Activated T-cell treated with anti-CD3 and anti-CD28 coated beads for 1 hour (primary cell): ENCODE measurements around the gene FAM210B.
A peak's percentile ranks its signal among the peaks of the same experiment; 100 is the strongest.
"Not testable (repeated sequence)": the region's sequence is repeated elsewhere in the genome, so short reads cannot be mapped to it uniquely, and the experiment has no call there.

Experiments used
- DNase-seq: peaks from one replicate; pipeline ENCODE4 v3.0.0-alpha.2; 2020; ENCODE audit warnings: low read depth

The FAM210B gene

DNA sequence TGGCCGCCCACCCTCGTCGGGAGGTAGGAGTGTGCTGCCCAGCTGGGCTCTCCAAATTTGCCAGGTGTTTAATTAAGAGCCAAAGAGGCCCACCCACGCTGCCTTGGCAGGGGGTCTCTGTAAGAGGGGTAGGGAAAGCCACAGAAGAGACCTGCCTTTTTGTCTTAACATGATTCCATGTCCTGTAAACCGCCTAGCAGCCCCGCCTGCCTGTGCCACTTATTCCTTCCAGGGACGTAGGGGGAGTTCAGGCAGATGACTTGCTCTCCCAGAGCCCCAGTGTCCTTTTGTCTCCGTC is 2.1 kb downstream of the FAM210B start:
- DNase-seq: no peak

DNA sequence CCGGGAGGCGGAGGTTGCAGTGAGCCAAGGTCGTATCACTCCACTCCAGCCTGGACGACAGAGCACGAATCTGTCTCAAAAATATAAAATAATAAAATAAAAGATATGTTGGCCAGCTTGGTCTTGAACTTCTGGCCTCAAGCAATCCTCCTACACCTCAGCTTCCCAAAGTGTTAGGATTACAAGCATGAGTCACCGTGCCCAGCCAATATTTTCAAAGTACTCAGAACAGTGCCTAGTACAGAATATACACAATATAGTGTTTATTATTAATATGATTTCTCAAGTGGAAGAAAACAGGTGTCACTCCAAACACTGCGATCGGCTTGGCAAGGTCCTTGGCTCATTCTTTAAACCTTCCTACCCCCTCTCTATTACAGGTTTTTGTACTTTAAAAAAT is 3.1 kb downstream of the FAM210B start:
- no peak for DNase-seq

DNA sequence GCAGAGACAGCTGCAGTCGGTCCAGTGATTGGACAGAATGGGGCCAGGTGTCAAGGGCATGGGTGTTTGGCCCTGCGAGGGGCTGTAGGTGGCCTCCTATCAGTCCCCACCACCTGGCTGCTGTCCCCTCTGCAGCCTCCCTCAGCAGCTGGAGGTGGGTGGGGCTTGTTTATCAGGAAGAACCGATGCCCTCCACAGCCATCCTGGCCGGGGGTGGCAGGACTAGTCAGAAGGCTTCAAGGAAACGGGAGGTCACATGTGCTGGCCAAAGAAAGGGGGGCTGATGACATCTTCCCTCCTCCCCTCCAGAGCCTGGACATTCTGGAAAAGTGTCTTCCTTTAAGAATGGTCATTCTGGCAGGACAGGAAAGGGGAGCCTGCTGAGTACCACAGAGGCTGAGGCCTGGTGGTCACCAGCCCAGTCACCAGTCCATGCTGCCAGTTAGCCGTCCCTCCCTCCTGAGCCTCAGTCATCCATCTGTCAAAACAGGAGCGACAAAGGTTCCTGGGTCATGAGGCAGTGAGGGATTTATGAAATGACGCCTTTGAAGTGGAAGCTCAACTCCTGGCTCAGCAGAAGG is 4.1 kb downstream of the FAM210B start:
- no peak for DNase-seq

DNA sequence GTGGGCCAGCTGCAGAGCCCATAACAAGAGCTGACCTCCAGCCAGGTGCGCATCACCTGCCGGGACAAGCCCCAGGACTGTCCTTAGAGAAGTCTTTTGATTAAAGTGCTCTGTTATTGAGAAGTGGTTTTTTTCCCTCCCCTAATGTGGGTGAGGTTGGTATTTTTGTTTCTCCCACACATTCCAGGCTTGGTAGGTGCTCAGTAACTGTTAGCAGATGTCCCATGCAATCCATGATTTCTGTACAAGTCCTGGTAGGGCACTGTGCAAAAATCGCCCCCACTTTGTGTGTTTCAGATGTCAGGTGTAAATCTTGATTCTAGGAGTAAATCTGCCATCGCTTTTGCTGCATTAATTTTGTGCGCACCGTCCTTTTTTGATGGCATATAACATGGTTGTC is 4.7 kb downstream of the FAM210B start:
- DNase-seq: no peak

DNA sequence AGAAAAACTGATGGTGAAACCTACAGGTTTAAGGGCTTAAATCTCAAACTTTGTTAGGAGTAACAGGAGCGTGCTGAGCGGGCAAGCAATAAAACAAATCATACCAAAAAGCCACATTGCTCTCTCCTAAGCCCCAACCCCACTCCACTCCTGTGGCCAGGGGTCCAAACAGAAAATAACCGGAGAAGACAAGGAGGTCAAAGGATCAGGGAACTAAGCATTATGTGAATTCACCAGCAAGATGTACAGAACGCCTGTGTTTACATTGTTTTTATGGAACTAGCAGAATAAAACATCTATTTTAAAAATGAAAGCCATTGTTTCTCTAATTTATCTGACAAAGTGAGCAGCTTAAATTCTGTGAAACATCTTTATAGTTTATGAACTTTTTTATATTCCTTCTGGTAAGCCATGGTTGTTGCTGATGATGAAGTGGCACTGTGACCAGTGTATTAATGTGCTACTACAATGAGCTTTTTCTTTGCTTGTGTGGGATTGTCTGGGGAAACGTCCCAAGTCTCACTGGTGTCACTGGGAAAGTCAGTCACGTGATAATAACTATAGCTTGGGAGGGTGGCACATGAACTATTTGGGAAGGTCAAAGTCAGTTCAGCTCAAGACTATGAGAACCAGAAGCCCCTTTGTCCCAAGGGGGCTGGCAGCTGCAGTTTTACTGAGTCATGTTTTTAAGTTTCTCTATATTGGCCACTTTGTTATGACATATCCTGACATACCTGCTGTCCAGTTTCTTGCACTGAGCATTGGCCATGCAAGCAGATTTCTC is 9.8 kb downstream of the FAM210B start:
- DNase-seq: no peak

DNA sequence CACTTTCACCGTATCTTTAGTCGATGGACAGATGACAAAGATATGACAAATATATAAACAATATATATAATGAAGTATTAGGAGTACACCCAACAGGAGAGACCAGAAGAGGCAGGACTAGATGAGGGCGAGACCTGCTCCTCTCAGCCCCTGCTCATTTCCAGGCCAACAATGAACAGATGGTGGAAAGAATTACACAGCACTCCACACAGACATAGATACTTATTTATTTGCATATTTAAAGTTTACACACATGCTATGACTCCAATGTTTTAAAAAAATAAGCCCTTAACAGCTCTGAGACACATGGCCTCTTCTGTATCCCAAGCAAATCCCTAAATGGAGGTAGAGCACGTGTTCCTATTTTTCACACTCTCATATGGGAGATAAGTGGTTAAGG is 10.4 kb downstream of the FAM210B start:
- no peak for DNase-seq

DNA sequence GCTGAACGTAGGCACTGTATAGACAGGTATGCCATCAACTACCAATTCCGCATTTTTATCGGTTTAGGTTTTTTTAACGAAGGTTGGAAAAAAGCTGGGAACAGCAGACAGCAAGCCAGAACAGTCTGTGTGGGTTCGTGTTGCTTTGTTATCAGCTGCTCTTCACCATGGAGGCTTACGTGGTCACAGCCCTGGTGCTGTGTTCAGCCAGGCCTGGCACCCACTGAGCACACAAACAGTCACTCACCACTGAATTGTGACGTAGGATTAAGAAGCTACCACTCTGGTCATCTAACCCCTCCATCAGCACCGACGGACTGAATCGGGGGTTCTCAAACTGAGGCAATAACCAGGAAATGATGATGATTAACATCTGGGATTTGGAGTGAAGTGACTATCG is 13.2 kb downstream of the FAM210B start:
- no peak for DNase-seq

DNA sequence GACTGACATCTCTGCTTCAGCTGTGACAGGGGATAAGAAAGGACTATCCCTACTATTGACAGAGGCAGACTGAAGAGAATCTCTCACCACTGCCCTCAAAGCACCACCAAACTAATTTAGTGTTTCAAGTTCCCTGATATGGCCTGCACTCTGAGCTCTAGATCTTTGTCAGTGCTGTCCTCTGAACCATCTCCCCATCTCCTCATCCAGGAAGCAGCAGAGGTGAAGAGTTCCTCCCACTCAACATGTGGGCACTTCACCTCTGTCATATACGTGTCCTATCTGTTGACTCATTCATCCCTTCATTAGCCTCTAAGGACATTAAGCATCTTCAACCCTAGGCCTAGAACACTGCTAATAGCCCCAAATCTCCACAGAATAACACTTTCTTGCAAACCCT is 14.1 kb downstream of the FAM210B start:
- no peak for DNase-seq

DNA sequence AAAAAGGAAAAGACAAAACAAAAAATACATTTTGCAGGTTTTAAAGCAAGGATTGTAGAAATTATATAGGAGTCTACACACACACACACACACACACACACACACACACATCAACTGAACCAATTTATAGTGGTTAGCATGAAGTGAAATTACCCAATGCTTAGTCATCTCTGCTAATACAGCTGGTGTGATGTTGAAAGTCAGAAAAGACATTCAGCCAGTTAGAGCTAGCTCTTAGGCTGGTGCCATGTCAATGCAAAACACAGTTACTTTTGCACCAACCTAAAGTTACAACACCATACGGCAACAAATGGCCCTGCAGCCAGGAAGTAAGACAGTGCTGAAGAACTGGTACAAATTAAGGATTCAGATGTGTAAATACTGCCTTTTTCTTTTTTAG is 15.2 kb downstream of the FAM210B start:
- DNase-seq: no peak

DNA sequence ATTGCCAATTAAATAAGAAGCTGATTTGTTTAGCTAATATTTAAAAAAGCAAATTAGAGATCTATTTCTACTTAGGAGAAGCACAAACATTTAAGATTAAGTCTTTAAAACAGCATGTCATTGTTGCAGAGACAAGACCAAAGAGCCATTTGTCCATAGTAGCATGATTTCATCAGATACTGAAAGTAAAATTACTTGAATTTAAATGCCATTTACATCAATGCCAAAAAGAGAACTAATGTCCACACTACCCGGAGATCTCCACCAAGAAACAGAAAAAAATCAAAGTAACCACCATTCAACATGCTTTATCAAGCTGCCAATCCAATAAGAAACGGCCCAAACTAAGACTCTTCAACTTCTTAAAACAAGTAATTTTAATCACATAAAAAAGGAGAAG is 17.6 kb downstream of the FAM210B start:
- no peak for DNase-seq

DNA sequence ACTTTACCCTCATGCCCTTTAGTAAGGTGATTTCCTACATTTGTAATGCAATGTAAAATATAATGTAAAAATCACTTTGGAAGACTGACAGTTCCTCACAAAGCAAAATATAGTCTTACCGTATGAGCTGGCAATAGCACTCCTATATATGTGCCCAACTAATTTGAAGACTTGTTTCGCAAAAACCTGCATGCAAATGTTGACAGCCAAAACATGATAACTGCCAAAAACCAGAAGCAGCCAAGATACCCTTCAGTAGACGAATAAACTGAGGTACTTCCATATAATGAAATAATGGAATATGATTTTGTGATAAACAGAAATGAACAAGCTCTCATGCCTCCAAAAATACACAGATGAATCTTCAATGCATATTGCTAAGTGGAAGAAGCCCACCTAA is 19.6 kb downstream of the FAM210B start:
- no peak for DNase-seq

DNA sequence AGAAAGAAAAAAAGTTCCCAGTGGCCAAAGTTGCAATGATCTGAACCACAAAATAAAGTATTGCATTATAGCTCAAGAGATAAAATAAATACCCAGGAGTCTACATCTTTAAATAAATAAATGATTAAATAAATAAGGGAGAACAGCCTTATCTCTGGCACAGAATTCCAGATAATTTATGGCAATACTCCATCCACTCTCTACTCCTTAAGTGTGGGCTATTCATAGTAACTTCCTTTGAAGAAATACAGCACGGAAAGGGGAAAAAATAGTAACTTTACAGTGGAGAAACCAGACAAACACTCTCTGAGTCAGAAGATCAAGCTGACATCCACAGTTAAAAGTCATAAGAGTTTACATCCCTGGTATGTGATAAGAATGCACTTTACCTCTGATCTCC is 21.6 kb downstream of the FAM210B start:
- DNase-seq: no peak

DNA sequence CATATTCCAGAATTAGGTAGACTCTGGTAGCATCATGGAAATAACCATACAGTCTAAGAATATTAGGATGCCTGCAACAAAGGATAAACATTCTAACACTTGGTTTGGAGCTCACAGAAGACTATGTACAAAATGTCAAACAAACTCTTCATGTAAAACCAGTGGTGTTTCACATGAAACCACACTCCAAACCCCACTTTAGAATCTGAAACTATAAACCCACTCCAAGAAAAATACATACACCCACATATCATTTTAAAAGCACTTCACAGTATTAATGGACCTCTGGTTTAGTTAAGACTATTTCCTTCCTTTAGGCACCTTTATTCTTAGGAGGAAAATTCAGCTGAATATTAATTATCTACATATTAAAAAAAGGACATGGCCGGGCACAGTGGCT is 22.7 kb downstream of the FAM210B start:
- no peak for DNase-seq

DNA sequence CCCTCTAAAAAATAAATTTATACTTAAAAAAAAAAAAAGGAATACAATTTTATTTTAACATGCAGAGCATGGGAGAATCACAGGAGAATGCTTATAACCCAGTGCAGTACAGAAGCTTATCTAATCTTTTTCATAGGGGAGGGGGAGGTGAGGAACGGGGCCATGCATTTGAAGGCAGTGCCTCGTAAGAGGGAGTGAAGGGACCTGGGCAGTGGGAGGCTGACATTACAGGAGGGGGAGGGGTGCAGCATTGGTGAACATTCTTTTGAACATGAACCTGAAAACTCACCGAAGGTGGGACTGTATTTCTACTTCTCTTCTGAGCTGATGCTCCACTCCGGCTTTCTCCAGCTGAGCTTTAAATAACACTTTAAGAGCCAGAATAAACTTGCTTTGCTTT is 23.9 kb downstream of the FAM210B start:
- no peak for DNase-seq

DNA sequence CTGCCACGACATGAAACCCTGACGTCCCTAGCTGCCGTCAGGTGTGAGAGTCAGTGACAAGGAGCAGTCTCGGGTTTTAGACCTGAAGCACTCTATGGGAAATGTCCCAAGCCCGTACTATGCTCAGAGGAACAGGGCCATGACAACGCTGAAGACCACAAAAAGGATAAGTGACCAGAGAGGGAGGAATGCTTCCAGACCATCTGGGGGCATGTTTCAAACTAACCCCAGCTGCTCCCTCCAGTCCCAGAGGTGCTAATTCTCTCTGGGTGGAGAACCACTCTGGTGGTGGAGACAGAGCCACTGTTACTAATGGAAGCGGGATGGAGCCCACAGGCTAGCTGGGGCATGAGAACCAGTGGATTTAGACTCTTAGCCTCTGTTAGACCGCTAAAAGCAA is 24.6 kb downstream of the FAM210B start:
- no peak for DNase-seq

DNA sequence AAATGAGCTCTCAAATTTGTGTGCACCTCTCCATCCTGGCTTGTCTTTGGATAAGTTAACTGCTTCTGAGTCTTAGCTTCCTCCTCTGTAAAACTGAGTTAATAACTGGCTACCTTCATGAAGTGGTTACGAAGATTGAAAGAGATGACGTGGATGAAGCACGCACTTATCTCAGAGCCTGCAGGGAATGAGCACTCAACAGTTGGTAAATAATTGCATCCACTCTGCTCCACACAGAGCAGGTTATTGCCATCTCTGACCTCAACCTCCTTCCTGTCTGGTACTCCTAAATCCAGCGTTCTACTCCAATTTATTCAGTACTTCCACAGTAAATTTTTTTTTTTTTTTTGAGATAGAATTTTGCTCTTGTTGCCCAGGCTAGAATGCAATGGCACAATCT is 26.4 kb downstream of the FAM210B start:
- no peak for DNase-seq

DNA sequence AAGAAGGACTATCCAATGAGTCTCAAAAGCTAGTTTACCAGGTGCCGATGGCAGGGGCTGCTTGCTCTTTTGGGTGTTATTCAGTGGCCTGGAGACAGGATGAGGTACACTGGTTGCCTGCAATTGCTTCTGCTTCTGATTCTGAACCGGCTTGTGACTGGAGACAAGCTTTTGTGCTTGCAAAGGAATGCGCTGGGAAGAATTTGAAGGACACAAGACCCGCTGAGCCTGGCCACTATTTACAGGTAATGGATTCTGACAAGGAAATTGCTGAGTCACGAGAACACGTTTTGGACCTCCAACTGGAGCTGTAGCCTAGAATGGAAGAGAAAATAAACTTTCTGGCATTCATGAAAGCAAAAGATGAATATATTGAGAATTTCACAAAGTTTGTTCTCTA is 27.4 kb downstream of the FAM210B start:
- DNase-seq: no peak

DNA sequence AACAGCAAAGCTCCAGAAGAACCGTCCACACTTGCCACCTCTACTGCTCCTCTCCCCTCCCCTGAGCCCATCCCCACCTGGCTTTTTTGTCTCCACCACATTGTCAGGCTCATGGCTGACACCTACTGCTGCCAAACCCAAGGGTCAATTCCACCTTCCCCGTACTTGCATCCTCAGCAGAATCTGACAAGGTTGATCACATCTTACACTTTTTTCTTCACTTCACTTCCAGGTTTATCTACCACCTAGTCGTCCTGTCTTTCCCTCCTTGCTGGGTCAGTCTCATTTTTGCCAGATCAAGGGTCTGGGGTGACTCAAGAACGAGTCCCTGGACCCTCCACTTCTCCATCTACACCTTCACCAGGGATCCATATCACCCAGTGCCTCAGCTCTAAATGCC is 30.1 kb downstream of the FAM210B start:
- DNase-seq: no peak

DNA sequence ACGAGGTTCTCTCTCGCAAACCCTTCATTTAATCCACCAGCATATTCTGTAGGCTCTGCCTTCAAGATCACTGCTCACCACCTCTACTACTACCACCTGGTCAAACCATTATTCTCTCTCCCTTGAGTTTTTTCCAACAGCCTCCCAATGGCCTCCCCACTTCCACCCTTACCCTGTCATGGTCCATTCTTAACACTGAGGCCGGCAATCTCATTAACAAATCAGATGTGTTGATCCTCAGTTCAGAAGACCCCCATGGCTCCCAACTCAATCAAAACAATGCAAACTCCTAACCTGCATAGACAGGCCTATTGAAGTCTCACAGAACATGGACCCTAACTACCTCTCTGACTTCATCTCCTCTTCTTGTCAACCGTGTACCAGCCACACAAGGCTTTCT is 31.0 kb downstream of the FAM210B start:
- DNase-seq: no peak

DNA sequence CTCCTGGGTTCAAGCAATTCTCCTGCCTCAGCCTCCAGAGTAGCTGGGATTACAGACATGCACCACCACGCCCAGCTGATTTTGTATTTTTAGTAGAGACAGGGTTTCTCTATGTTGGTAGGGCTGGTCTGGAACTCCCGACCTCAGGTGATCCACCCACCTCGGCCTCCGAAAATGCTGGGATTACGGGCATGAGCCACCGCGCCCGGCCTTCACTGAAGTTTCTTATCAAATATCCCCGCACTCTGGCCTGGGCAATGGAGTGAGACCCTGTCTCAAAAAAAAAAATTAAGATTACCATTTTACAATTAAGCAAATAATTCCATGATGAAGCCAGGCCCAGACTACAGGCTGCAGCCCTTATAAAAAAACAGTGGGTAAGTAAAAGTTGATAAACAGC is 31.6 kb downstream of the FAM210B start:
- not testable (repeated sequence) for DNase-seq

DNA sequence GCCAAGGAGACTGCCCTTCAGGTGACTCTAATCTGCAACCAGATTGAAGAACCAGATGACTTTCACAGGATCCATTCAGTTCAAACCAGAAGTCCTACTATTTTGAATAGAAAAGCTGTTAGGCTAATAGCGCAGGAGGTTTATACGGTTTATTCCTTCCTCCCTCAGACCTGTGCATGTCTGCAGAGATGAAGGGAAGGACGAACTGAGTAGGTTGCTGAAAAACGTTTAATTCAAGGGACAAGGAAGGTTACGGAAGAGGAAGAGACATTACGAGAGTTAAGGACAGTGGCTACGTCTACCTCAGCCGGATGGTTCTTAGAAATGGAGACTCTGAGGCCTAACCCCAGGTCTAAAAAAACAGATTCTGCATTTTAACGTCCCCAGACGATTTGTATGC is 32.3 kb downstream of the FAM210B start:
- DNase-seq: no peak

DNA sequence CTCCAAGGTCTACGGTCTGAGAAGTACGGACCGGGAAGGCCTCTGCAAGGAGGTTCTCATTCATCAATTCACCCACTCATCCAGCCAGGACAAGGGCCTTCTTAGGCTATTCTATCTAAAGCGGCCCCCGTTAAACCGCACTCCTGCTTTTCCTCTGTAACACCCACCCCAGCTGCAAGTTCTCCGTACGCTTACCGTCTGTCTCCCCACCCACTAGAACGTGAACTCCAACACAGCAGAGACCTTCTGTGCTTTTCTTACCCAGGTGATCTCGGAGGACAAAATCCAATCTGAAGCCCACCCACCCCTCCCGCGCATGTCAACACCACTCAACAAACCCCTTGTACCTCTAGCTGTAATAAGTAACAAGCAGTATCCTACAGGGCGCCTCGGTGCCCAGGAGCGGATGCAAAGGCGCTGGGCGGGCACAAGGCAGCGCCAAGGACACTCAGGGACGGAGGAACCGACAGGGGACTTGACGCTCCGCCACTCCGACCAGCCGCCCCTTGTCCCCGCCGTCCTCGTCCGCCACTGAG is 32.9 kb downstream of the FAM210B start:
- DNase-seq: no peak

DNA sequence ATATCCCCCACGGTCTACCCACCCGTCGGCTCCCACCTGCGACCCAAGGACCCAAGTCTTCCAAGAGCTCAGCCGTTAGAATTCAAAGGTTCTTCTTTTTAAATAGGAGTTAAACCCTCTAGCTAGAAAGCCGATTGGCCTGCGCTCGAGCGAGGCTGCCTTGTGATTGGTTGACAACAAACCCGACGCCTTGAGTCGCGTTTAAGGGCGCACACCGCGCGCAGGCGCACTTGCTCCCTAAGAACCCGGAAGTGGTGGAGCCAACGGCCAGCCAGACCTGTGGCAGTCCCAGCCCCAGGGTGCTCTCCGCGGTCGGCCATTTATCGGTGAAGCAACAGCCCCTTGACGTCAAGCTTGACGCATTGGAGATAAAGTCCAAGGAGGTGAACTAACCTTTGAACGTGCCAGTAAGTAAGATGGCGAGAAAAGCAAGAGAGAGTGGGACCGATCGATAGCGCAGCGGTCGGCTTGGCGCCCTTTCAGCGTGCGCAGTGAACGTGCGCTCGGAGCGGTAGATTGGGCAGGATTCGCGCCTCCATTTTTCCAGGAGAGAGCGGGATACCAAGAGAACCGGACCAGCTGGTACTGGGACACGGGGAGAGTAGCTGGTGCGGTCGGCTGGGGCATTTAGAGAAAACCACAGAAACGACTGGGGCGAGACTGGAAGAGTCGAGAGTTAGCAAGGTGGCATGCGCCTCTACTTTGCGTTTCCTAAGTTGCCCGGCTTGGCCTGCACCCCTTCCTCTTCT is 33.5 kb downstream of the FAM210B start, which contains the start of the genes AURKA and CSTF1:
TSS of gene AURKA (minus strand) at position 84 of the 749 bp plus-strand sequence. CDS start 4,018 bp downstream, outside the sequence.
TSS of gene CSTF1 (plus strand) at position 514 of the 749 bp plus-strand sequence. CDS start 2,908 bp downstream, outside the sequence.
- peak; percentile 99 for DNase-seq
